Aorta (tissue), 5 donors: ENCODE data around the gene LMO7. TPM values are rescaled to one million over a fixed set of nuclear protein-coding genes. Genes with fewer than 3 reads are reported as not detected.
"Not testable (repeated sequence)": the region's sequence is repeated elsewhere in the genome, so short reads cannot be mapped to it uniquely, and the experiment has no call there.

Experiments used
- ATAC-seq: fragments of 200-7000 bp; cut with Tn5 transposase; one replicate; pipeline ENCODE4 v1.9.1; 2022; ENCODE audit warnings: moderate library complexity; ENCODE audit not compliant: low FRiP score
- DNase-seq, 2 donors: peaks; one replicate each; pipeline ENCODE4 v3.0.0-alpha.2; 2020
- H3K27ac ChIP-seq, 2 donors: one replicate each; pipeline ENCODE4 v1.5.1; 2013; ENCODE audit warnings: low read length in 2 of 2, mild to moderate bottlenecking in 2 of 2, moderate library complexity in 2 of 2, control low read depth in 1 of 2, inconsistent platforms in 1 of 2, low read depth in 1 of 2
- H3K27me3 ChIP-seq, 2 donors: one replicate each; pipeline ENCODE4 v1.6.1; 2013; ENCODE audit warnings: control low read depth in 1 of 2, low read length in 1 of 2, mild to moderate bottlenecking in 1 of 2, moderate library complexity in 1 of 2; ENCODE audit not compliant: insufficient read depth in 2 of 2, control insufficient read depth in 1 of 2
- H3K36me3 ChIP-seq, 2 donors: one replicate each; pipeline ENCODE4 v1.6.1; 2013; ENCODE audit warnings: control low read depth in 1 of 2, low read length in 1 of 2, mild to moderate bottlenecking in 1 of 2; ENCODE audit not compliant: insufficient read depth in 2 of 2, control insufficient read depth in 1 of 2
- H3K4me1 ChIP-seq, 2 donors: one replicate each; pipeline ENCODE4 v1.6.1; 2013; ENCODE audit warnings: low read length in 2 of 2, control low read depth in 1 of 2, mild to moderate bottlenecking in 1 of 2, moderate library complexity in 1 of 2; ENCODE audit not compliant: insufficient read depth in 2 of 2, control insufficient read depth in 1 of 2
- H3K4me3 ChIP-seq, 2 donors: one replicate each; pipeline ENCODE4 v1.5.1; 2013; ENCODE audit warnings: low read length in 2 of 2, control low read depth in 1 of 2, mild to moderate bottlenecking in 1 of 2
- H3K9me3 ChIP-seq: one replicate; pipeline ENCODE4 v1.6.1; 2013; ENCODE audit warnings: mild to moderate bottlenecking, low read length; ENCODE audit not compliant: control insufficient read depth
- WGBS, 2 donors: extraction: QIAGEN DNeasy Blood & Tissue Kit; methylation state at CpG; one replicate each; pipeline ENCODE4 v1.1.7; 2013; 5-methylcytosine and 5-hydroxymethylcytosine counted together
- intact Hi-C, 2 donors: fragments of 100-400 bp; cut with DNase I; formaldehyde crosslinking; loops; one replicate each; pipeline versions ENCODE4 v1.14.2 to v1.15.0; 2022
- polyA plus RNA-seq, 2 donors: library from polyadenylated mRNA; stranded (reverse); fragments of 200-250 nt; gene quantifications; one replicate each; pipeline ENCODE4 v1.2.3, GENCODE V29; 2013
- total RNA-seq, 2 donors: library from RNA; stranded (reverse); fragmentation: NEBNext Ultra II Directional; extraction: Animal tissue kit (Norgen Biotek cat#: 25700); gene quantifications; one replicate each; pipeline ENCODE4 v1.2.1, GENCODE V29; 2021
- donor health status: healthy with polysubstance abuse.
- donor health status: Bipolar disorder and iron deficiency.
- donor health status: DM: no; HTN: no; CAD: no.
- donor health status: DM: no; HTN: no; CAD: no.
- donor health status: DM: yes; HTN: yes; CAD: no.

The LMO7 gene
- total and polyA plus RNA-seq, 4 donors: 31.7 to 76.8 (median 55.9) TPM

- DNase-seq, H3K4me3 ChIP-seq, H3K36me3 ChIP-seq, H3K9me3 ChIP-seq, H3K4me1 ChIP-seq, H3K27ac ChIP-seq, H3K27me3 ChIP-seq, ATAC-seq, intact Hi-C loops: not testable (repeated sequence)
- WGBS, 2 donors: 95 to 96% methylated on average over 2 of the region's 2 CpGs
These were observed 44.1 kb downstream of the LMO7 start for GRCh38 chr13:75680251-75680650.

- no peak for ATAC-seq
- 87 to 91% methylated on average over 1 of the region's 1 CpG for WGBS, 2 donors
- intact Hi-C loops: no loop called here
These were observed 46.2 kb downstream of the LMO7 start for GRCh38 chr13:75682326-75682725.

GRCh38 chr13:75685239-75685697 lies 49.1 kb downstream of the LMO7 start:
- Histone ChIP-seq H3K36me3 (no peaks in the 10 kb centered on the region), H3K4me3 (no peak overlapping the region), H3K4me1 (no peaks in the 10 kb centered on the region), H3K27ac (no peak overlapping the region), H3K27me3 (no peaks in the 10 kb centered on the region), H3K9me3 (no peaks in the 10 kb centered on the region)
- ATAC-seq (no peak), DNase-seq (no peak)
- intact Hi-C loops: no loop called here
- 40 to 58% methylated on average over 2 of the region's 2 CpGs for WGBS, 2 donors

More at GRCh38 chr13:75682326-75682725, 46.2 kb downstream of the LMO7 start:
- Histone ChIP-seq H3K27ac (no peak overlapping the region), H3K27me3 (no peaks in the 10 kb centered on the region), H3K4me3 (no peak overlapping the region), H3K4me1 (no peaks in the 10 kb centered on the region), H3K36me3 (no peaks in the 10 kb centered on the region), H3K9me3 (no peaks in the 10 kb centered on the region)
- DNase-seq: no peak

- intact Hi-C loops: no loop called here
- no peak for DNase-seq
- no peaks in the 10 kb centered on the region for H3K27me3 ChIP-seq
- no peaks in the 10 kb centered on the region for H3K4me1 ChIP-seq
- no peak overlapping the region for H3K27ac ChIP-seq
- no peak for ATAC-seq
- H3K4me3 ChIP-seq: no peak overlapping the region
- H3K9me3 ChIP-seq: no peaks in the 10 kb centered on the region
- no peaks in the 10 kb centered on the region for H3K36me3 ChIP-seq
These were observed 51.1 kb downstream of the LMO7 start for GRCh38 chr13:75687150-75687763.

- H3K4me1 ChIP-seq: no peaks in the 10 kb centered on the region
- no peak overlapping the region for H3K4me3 ChIP-seq
- H3K36me3 ChIP-seq: no peaks in the 10 kb centered on the region
- DNase-seq: no peak
- intact Hi-C loops: loop anchor here (5.0 to 10.0 kb wide), 4 partner anchors 165 to 1215 kb away; no protein-coding TSS in a partner anchor
- 98% methylated on average over 5 of the region's 5 CpGs for WGBS, 2 donors
- no peaks in the 10 kb centered on the region for H3K27me3 ChIP-seq
- no peak overlapping the region for H3K27ac ChIP-seq
- no peaks in the 10 kb centered on the region for H3K9me3 ChIP-seq
- ATAC-seq: no peak
These were observed 53.6 kb downstream of the LMO7 start for GRCh38 chr13:75689686-75690085.

GRCh38 chr13:75690607-75691006 lies 54.5 kb downstream of the LMO7 start:
- H3K4me3 ChIP-seq: no peak overlapping the region

GRCh38 chr13:75691183-75691582 lies 55.1 kb downstream of the LMO7 start:
- Histone ChIP-seq H3K4me3 (no peak overlapping the region), H3K4me1 (no peaks in the 10 kb centered on the region), H3K36me3 (no peaks in the 10 kb centered on the region), H3K27me3 (no peaks in the 10 kb centered on the region), H3K27ac (no peak overlapping the region), H3K9me3 (no peaks in the 10 kb centered on the region)
- 48 to 55% methylated on average over 1 of the region's 1 CpG for WGBS, 2 donors
- no peak for ATAC-seq
- no peak for DNase-seq
- intact Hi-C loops: loop anchor here (5.0 to 10.0 kb wide), 4 partner anchors 164 to 1214 kb away; no protein-coding TSS in a partner anchor

More at GRCh38 chr13:75690607-75691006, 54.5 kb downstream of the LMO7 start:
- no peak for ATAC-seq
- 81 to 95% methylated on average over 1 of the region's 1 CpG for WGBS, 2 donors
- Histone ChIP-seq H3K9me3 (no peaks in the 10 kb centered on the region), H3K4me1 (no peaks in the 10 kb centered on the region), H3K36me3 (no peaks in the 10 kb centered on the region), H3K27ac (no peak overlapping the region), H3K27me3 (no peaks in the 10 kb centered on the region)
- intact Hi-C loops: loop anchor here (5.0 to 10.0 kb wide), 4 partner anchors 164 to 1214 kb away; no protein-coding TSS in a partner anchor
- no peak for DNase-seq

GRCh38 chr13:75693227-75693626 lies 57.1 kb downstream of the LMO7 start:
- intact Hi-C loops: loop anchor here (5.0 to 10.0 kb wide), 4 partner anchors 162 to 1212 kb away; no protein-coding TSS in a partner anchor
- no peak for ATAC-seq
- no peaks in the 10 kb centered on the region for H3K27me3 ChIP-seq
- H3K36me3 ChIP-seq: no peaks in the 10 kb centered on the region
- no peak overlapping the region for H3K27ac ChIP-seq
- 65 to 66% methylated on average over 2 of the region's 2 CpGs for WGBS, 2 donors
- H3K4me3 ChIP-seq: no peak overlapping the region
- H3K4me1 ChIP-seq: no peaks in the 10 kb centered on the region
- no peak for DNase-seq
- no peaks in the 10 kb centered on the region for H3K9me3 ChIP-seq

- intact Hi-C loops: loop anchor here (5.0 to 10.0 kb wide), 6 partner anchors 113 to 1210 kb away; no protein-coding TSS in a partner anchor
These were observed 58.6 kb downstream of the LMO7 start for GRCh38 chr13:75694722-75695121.

More at GRCh38 chr13:75694722-75695121, 58.6 kb downstream of the LMO7 start:
- Histone ChIP-seq H3K27ac (no peak overlapping the region), H3K9me3 (no peaks in the 10 kb centered on the region), H3K4me3 (no peak overlapping the region), H3K36me3 (no peaks in the 10 kb centered on the region), H3K27me3 (no peaks in the 10 kb centered on the region), H3K4me1 (no peaks in the 10 kb centered on the region)
- WGBS, 2 donors: 84 to 85% methylated on average over 8 of the region's 8 CpGs
- DNase-seq (no peak), ATAC-seq (no peak)
